Epithelial cell of esophagus (primary cell): ENCODE measurements around the gene PHLDB2.

Experiments
- DNase-seq: peaks from one replicate; pipeline ENCODE4 v3.0.0; 2010; ENCODE audit warnings: low read depth
- H3K4me3 ChIP-seq: 2 replicates; pipeline ENCODE4 v1.5.1; 2011; ENCODE audit warnings: mild to moderate bottlenecking, low read length, control low read depth
- CTCF ChIP-seq: IDR thresholded peaks from 2 replicates; pipeline ENCODE4 v1.5.1; 2011; ENCODE audit warnings: low read depth, mild to moderate bottlenecking, low read length, control low read depth, inconsistent platforms; ENCODE audit not compliant: insufficient read depth; ENCODE audit errors: missing control alignments

The PHLDB2 gene

GRCh38 chr3:112018712-112019111 is 159.6 kb downstream of the PHLDB2 start:
- no peak overlapping the region for H3K4me3 ChIP-seq
- TF ChIP-seq CTCF: no peak
- no peak for DNase-seq

DNA sequence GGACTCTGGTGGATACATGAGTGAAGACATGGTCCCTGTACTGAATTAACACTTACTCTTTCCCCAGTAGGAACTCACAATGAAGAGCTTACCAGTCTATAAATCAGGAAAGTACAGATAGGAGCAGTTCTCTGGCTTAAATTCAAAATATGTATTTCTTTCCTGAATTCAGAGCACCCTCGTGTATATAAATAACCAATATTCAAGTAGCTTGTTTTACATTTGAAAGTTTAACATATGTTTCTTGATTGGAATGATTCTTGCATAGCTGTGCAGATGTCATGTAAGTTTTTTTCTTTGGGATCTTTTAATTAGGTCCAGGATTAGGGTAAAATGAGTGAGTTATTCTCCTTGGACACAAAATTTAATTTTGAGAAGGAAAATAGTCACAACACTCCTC is 160.7 kb downstream of the PHLDB2 start:
- no peak for TF ChIP-seq CTCF
- no peak for DNase-seq

GRCh38 chr3:112020674-112021085 is 161.6 kb downstream of the PHLDB2 start:
- DNase-seq: no peak
- no peak for TF ChIP-seq CTCF
- no peak overlapping the region for H3K4me3 ChIP-seq

More for the DNA sequence above, 160.7 kb downstream of the PHLDB2 start:
- H3K4me3 ChIP-seq: no peak overlapping the region
